A673 (cell line): ENCODE results near the gene FBXO22. TPM values are rescaled to one million over a fixed set of nuclear protein-coding genes. Genes with fewer than 3 reads are reported as not detected.

Experiments used
- BruUV-seq: library from RNA; stranded (reverse); fragments of 400-500 nt; replicated peaks from 2 replicates; lab custom pipeline; 2021; lab: Mats Ljungman, UMichigan
- CTCF ChIA-PET: fragments of 300-600 bp; sonication (Branson Sonifier 250); formaldehyde crosslinking; loops from one replicate; lab custom pipeline; 2022; ENCODE audit warnings: antibody characterized with exemption; lab: Charles Lee
- POLR2A ChIA-PET: fragments of 300-600 bp; sonication (Branson Sonifier 250); formaldehyde crosslinking; loops from one replicate; lab custom pipeline; 2022; ENCODE audit warnings: antibody characterized with exemption; ENCODE audit not compliant: low non-redundant PET; lab: Charles Lee
- DNase-seq: peaks from one replicate; pipeline ENCODE4 v3.0.0-alpha.2; 2015; ENCODE audit warnings: low spot score
- H3K27ac ChIP-seq: fragments of 200-600 bp; sonication (generic); 2 replicates; pipeline ENCODE4 v1.5.1; 2016; ENCODE audit warnings: mixed run types, low read depth, mild to moderate bottlenecking, mixed read lengths, antibody characterized with exemption, low read length; ENCODE audit not compliant: poor library complexity, severe bottlenecking
- H3K27me3 ChIP-seq: fragments of 200-600 bp; sonication (generic); replicated peaks from 2 replicates; pipeline ENCODE4 v1.6.1; 2017; ENCODE audit warnings: mixed run types, low read depth, mild to moderate bottlenecking, mixed read lengths, antibody characterized with exemption, low read length; ENCODE audit not compliant: insufficient read depth, poor library complexity
- H3K36me3 ChIP-seq: fragments of 200-600 bp; sonication (generic); 2 replicates; pipeline ENCODE4 v1.6.1; 2016; ENCODE audit warnings: mixed run types, mild to moderate bottlenecking, mixed read lengths, antibody characterized with exemption, low read length; ENCODE audit not compliant: insufficient read depth, poor library complexity, severe bottlenecking
- H3K4me1 ChIP-seq: fragments of 200-600 bp; sonication (generic); 2 replicates; pipeline ENCODE4 v1.6.1; 2017; ENCODE audit warnings: mixed run types, mild to moderate bottlenecking, mixed read lengths, antibody characterized with exemption, low read length; ENCODE audit not compliant: insufficient read depth, poor library complexity, severe bottlenecking
- H3K4me3 ChIP-seq: fragments of 200-600 bp; sonication (generic); 2 replicates; pipeline ENCODE4 v1.5.1; 2016; ENCODE audit warnings: low read depth, mixed run types, mild to moderate bottlenecking, mixed read lengths, low read length; ENCODE audit not compliant: poor library complexity, severe bottlenecking
- H3K9me3 ChIP-seq: fragments of 200-600 bp; sonication (generic); 2 replicates; pipeline ENCODE4 v1.6.1; 2016; ENCODE audit warnings: mixed run types, low read depth, mild to moderate bottlenecking, mixed read lengths, antibody characterized with exemption, low read length; ENCODE audit not compliant: poor library complexity, severe bottlenecking
- EZH2 ChIP-seq: fragments of 200-600 bp; sonication (generic); IDR thresholded peaks from 2 replicates; pipeline ENCODE4 v1.6.1; 2017; ENCODE audit warnings: borderline replicate concordance, low read depth, mild to moderate bottlenecking, mixed read lengths, antibody characterized with exemption, low read length; ENCODE audit not compliant: poor library complexity, severe bottlenecking
- intact Hi-C: fragments of 100-400 bp; cut with micrococcal nuclease; formaldehyde crosslinking; loops from one replicate; pipeline ENCODE4 v1.10.0; 2022; ENCODE audit not compliant: unreplicated experiment
- total RNA-seq: library from RNA; stranded (reverse); gene quantifications from 2 replicates; pipeline ENCODE4 v1.2.3, GENCODE V29; 2021
- TF ChIP-seq, protein P1 (sequence below): fragments of 300-800, 200-600 bp; sonication (generic); conservative IDR thresholded peaks from 2 replicates; pipeline ENCODE4 v1.5.1; 2017; ENCODE audit warnings: low read depth, mild to moderate bottlenecking, antibody characterized with exemption, low read length, moderate library complexity, mixed read lengths

The FBXO22 gene
- total RNA-seq, 1 experiment from 2014 or later, result 59.0 TPM

DNA sequence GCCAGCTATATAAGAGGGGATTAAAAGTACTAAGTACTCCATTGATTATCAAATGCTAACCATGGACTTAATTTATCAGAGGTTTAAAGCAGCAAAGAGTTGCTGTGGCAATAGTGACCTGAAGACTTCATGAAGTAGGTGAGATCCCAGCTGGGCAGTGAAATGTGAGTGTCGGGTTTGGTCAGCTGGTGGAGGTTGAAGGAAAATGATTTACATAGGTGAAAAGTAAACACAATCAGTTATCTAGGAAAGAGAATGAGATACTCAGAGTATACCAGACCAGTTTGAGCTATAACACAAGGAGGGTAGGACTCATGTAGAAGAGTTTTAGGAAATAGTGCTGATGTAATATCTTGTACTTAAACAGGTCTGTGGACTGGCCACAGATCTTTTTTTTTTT, 16.5 kb upstream of the FBXO22 start:
- no peaks in the 10 kb centered on the region for H3K27me3 ChIP-seq
- ChIA-PET POLR2A (no interaction called here), CTCF (no interaction called here)
- no peaks in the 10 kb centered on the region for H3K9me3 ChIP-seq
- no peak overlapping the region for H3K27ac ChIP-seq
- no peaks in the 10 kb centered on the region for H3K4me1 ChIP-seq
- H3K36me3 ChIP-seq, result no peaks in the 10 kb centered on the region
- no TSS peak for BruUV-seq
- no peak for DNase-seq
- TF ChIP-seq, protein P1, sequence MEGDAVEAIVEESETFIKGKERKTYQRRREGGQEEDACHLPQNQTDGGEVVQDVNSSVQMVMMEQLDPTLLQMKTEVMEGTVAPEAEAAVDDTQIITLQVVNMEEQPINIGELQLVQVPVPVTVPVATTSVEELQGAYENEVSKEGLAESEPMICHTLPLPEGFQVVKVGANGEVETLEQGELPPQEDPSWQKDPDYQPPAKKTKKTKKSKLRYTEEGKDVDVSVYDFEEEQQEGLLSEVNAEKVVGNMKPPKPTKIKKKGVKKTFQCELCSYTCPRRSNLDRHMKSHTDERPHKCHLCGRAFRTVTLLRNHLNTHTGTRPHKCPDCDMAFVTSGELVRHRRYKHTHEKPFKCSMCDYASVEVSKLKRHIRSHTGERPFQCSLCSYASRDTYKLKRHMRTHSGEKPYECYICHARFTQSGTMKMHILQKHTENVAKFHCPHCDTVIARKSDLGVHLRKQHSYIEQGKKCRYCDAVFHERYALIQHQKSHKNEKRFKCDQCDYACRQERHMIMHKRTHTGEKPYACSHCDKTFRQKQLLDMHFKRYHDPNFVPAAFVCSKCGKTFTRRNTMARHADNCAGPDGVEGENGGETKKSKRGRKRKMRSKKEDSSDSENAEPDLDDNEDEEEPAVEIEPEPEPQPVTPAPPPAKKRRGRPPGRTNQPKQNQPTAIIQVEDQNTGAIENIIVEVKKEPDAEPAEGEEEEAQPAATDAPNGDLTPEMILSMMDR, result no peak
- TF ChIP-seq EZH2, result no peak
- no peak overlapping the region for H3K4me3 ChIP-seq
- intact Hi-C loops, result no loop called here

DNA sequence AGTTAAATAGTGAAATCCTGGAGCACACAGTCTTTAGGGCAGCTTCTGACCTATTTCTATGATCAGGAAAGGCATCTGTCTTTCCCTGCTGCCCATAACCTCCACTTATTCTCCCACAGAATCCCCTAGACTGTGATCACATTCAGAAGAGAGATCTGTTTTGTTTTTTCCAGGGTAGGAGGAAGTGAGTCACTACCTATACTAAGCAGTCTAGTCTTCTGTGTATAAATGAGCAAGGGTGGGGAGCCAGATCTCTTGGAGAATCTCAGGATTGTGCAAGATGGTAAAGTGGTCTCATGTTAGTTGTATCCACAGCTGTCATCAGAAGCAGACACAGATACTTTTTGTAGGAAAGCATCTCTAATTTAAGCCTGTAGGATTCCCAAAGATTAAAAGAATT, 11.8 kb upstream of the FBXO22 start:
- ChIA-PET CTCF (no interaction called here), POLR2A (no interaction called here)
- H3K27me3 ChIP-seq, result no peaks in the 10 kb centered on the region
- no peaks in the 10 kb centered on the region for H3K36me3 ChIP-seq
- intact Hi-C loops, result no loop called here
- H3K9me3 ChIP-seq, result no peaks in the 10 kb centered on the region
- peak; percentile 72 for DNase-seq
- no peaks in the 10 kb centered on the region for H3K4me1 ChIP-seq
- TF ChIP-seq, protein P1, result no peak
- no peak for TF ChIP-seq EZH2
- BruUV-seq, result no TSS peak
- H3K27ac ChIP-seq, result no peak overlapping the region
- H3K4me3 ChIP-seq, result no peak overlapping the region

DNA sequence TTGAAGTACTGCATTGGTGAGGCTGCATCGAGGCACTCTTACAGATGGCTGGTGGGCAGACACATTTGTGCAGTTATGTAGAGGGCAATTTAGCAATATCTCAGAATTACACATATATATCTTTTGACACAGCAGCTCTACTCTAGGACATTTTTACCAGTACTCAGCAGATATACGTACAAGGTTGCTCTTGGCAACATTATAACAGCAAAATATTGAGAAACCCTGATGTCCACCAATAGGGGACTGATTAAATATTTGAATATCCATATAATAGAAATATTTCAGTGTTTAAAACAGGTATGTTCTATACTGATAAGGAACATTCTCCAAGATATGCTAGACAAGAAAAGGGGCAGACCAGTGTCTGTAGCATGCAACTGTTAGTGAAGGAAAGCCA, 7.9 kb upstream of the FBXO22 start:
- Histone ChIP-seq H3K4me1 (no peaks in the 10 kb centered on the region), H3K27ac (no peak overlapping the region), H3K36me3 (no peaks in the 10 kb centered on the region), H3K9me3 (no peaks in the 10 kb centered on the region), H3K27me3 (no peaks in the 10 kb centered on the region), H3K4me3 (no peak overlapping the region)
- no TSS peak for BruUV-seq
- CTCF ChIA-PET, result no interaction called here
- TF ChIP-seq, protein P1, result no peak
- TF ChIP-seq EZH2, result no peak
- DNase-seq, result no peak
- POLR2A ChIA-PET, result no interaction called here
- intact Hi-C loops, result no loop called here
